Tibial nerve (tissue), 4 donors: ENCODE results near the gene C12orf50. TPM values are rescaled to one million over a fixed set of nuclear protein-coding genes. Genes with fewer than 3 reads are reported as not detected.
"Not testable (repeated sequence)": the region's sequence is repeated elsewhere in the genome, so short reads cannot be mapped to it uniquely, and the experiment has no call there.

Experiments
- DNase-seq, 2 donors: peaks; one replicate each; pipeline ENCODE4 v3.0.0-alpha.2; 2019; ENCODE audit warnings: low spot score in 2 of 2
- H3K27ac ChIP-seq, 4 donors: fragments of 200-600 bp; sonication (generic) in 3 of 4; one replicate each; pipeline ENCODE4 v1.5.1; 2017 to 2019; ENCODE audit warnings: mild to moderate bottlenecking in 1 of 4
- H3K27me3 ChIP-seq, 2 donors: fragments of 200-600 bp; sonication (generic) in 1 of 2; one replicate each; pipeline versions ENCODE4 v1.5.1 to v1.6.0; 2017 to 2019
- H3K36me3 ChIP-seq, 3 donors: fragments of 200-600 bp; sonication (generic); one replicate each; pipeline ENCODE4 v1.5.1; 2018 to 2019
- H3K4me1 ChIP-seq, 4 donors: fragments of 200-600 bp; sonication (generic) in 3 of 4; one replicate each; pipeline ENCODE4 v1.5.1; 2017 to 2019
- H3K4me3 ChIP-seq, 4 donors: fragments of 200-600 bp; sonication (generic) in 3 of 4; one replicate each; pipeline ENCODE4 v1.5.1; 2017 to 2019; ENCODE audit warnings: mild to moderate bottlenecking in 1 of 4, moderate library complexity in 1 of 4
- H3K9me3 ChIP-seq, 4 donors: fragments of 200-600 bp; sonication (generic) in 3 of 4; one replicate each; pipeline ENCODE4 v1.5.1; 2017 to 2019
- EP300 ChIP-seq, 2 donors: sonication (generic); formaldehyde crosslinking; IDR thresholded peaks; one replicate each; pipeline ENCODE4 v1.6.1; 2017; ENCODE audit warnings: antibody characterized with exemption in 2 of 2, mild to moderate bottlenecking in 1 of 2
- POLR2A ChIP-seq, 2 donors: fragments of 450-650 bp; IDR thresholded peaks; one replicate each; pipeline ENCODE4 v1.6.1; 2017; ENCODE audit warnings: antibody characterized with exemption in 2 of 2, mild to moderate bottlenecking in 2 of 2, moderate library complexity in 2 of 2
- WGBS, 2 donors: methylation state at CpG; one replicate each; pipeline ENCODE4 v1.1.5; 2018; 5-methylcytosine and 5-hydroxymethylcytosine counted together
- total RNA-seq, 4 donors: library from RNA; depleted of rRNA; stranded (reverse); fragments of >200 nt; gene quantifications; one replicate each; pipeline ENCODE4 v1.1.0, GENCODE V29; 2016
- TF ChIP-seq, protein P1 (sequence below), 5 experiments: fragments of 200-600 bp in 3 of 5; fragments of 450-650 bp in 2 of 5; sonication (generic) in 3 of 5; IDR thresholded peaks; one replicate each; pipeline ENCODE4 v1.5.1; 2016 to 2019; ENCODE audit warnings: antibody characterized with exemption in 5 of 5, mild to moderate bottlenecking in 3 of 5, moderate library complexity in 2 of 5

The C12orf50 gene
- total RNA-seq, 4 donors from 2014 or later, result 0.66 TPM; not detected in 3

DNA sequence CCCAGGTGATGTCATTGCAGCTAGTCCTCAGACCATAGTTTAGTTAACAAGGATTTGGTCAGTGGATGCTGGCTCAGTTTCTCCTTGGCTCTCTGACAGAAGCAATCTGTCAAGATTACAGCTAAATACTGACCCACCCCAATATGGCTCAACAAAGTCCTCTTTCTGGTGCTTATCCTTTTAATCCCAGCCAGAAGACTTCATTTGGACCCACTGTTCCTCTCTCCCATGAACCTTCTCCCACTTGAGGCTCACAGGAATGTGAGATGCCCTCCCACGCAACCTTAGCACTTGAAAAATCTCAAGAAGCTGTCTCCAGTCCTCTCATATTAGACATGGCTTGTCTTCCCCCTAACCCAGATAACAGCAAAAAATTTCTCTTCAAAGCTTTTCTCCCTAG lies 47.7 kb downstream of the C12orf50 start:
- no peaks in the 10 kb centered on the region for H3K27me3 ChIP-seq
- 72 to 82% methylated on average over 1 of the region's 1 CpG for WGBS, 2 donors
- no peaks in the 10 kb centered on the region for H3K4me1 ChIP-seq
- no peak for DNase-seq
- no peaks in the 10 kb centered on the region for H3K36me3 ChIP-seq
- H3K4me3 ChIP-seq, result no peak overlapping the region
- TF ChIP-seq, protein P1, sequence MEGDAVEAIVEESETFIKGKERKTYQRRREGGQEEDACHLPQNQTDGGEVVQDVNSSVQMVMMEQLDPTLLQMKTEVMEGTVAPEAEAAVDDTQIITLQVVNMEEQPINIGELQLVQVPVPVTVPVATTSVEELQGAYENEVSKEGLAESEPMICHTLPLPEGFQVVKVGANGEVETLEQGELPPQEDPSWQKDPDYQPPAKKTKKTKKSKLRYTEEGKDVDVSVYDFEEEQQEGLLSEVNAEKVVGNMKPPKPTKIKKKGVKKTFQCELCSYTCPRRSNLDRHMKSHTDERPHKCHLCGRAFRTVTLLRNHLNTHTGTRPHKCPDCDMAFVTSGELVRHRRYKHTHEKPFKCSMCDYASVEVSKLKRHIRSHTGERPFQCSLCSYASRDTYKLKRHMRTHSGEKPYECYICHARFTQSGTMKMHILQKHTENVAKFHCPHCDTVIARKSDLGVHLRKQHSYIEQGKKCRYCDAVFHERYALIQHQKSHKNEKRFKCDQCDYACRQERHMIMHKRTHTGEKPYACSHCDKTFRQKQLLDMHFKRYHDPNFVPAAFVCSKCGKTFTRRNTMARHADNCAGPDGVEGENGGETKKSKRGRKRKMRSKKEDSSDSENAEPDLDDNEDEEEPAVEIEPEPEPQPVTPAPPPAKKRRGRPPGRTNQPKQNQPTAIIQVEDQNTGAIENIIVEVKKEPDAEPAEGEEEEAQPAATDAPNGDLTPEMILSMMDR (IDR thresholded peaks at IDR 0.05), result no peak
- TF ChIP-seq EP300 (IDR thresholded peaks at IDR 0.05) (no peak), POLR2A (IDR thresholded peaks at IDR 0.05) (no peak)
- no peaks in the 10 kb centered on the region for H3K9me3 ChIP-seq
- H3K27ac ChIP-seq, result no peak overlapping the region

DNA sequence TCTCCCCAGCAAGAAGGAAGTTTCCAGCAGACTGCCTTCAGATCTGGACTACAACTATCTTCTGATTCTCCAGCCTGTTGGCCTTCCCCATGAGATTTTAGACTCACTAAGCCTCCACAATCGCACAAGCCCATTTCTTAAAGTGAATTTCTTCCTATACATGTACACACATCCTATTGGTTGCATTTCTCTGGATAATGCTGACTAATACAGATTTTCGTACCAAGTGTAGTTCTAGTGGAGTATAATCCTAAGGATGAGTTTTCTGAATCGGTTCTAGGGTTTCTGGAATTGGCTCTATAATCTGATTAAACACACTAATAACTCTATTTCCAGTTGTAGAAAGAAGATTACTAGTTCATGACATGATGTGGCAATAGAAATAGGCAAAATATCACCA lies 53.3 kb downstream of the C12orf50 start:
- Histone ChIP-seq H3K9me3 (no peaks in the 10 kb centered on the region), H3K36me3 (no peaks in the 10 kb centered on the region), H3K4me3 (no peak overlapping the region), H3K27me3 (no peaks in the 10 kb centered on the region), H3K4me1 (no peaks in the 10 kb centered on the region), H3K27ac (no peak overlapping the region)
- no peak for TF ChIP-seq EP300 (IDR thresholded peaks at IDR 0.05)
- TF ChIP-seq, protein P1 (IDR thresholded peaks at IDR 0.05), result no peak
- TF ChIP-seq POLR2A (IDR thresholded peaks at IDR 0.05), result no peak
- WGBS, 2 donors, result 89 to 91% methylated on average over 3 of the region's 3 CpGs
- no peak for DNase-seq

DNA sequence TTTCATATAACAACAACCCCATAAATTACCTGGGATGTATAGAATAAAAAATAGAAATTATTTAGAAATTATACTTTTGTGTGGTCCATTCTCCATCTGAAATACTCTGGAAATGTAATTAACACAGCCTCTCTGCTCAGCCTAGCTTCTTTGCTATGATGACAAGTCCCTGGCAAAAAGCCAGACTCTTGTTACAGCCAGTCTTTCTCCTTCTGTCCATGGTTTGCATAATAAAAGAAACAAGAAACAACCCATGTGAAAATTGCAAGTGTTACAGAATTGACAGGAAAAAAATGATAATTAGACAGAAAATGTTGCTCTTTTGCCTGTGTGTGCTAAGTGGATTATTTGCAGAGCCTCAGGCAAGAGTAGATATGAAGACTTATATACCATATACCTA lies 61.3 kb downstream of the C12orf50 start:
- Histone ChIP-seq H3K27ac (no peak overlapping the region), H3K9me3 (no peaks in the 10 kb centered on the region), H3K4me1 (no peaks in the 10 kb centered on the region), H3K27me3 (no peaks in the 10 kb centered on the region), H3K36me3 (no peaks in the 10 kb centered on the region), H3K4me3 (no peak overlapping the region)
- TF ChIP-seq POLR2A (IDR thresholded peaks at IDR 0.05) (no peak), EP300 (IDR thresholded peaks at IDR 0.05) (no peak)
- TF ChIP-seq, protein P1 (IDR thresholded peaks at IDR 0.05), result no peak
- no peak for DNase-seq

DNA sequence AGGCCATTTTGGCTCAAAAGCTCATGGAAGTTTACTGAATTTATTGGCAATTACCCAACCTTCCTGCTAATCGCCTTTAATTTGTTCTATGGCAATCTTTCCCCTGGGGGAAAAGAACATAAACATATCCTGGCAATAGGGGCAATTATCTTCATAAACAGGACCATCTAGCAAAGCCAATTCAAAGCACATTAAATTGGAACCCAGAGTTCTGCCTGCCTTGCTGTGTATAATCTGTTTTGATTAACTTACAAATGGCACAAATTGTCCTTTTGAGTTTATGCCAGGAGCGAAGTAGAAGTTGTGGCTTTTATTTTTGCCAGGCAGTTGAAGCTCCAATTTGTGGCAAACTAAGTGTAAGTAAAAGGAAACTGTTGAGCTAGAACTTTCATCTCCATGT lies 68.6 kb downstream of the C12orf50 start:
- no peak for TF ChIP-seq POLR2A (IDR thresholded peaks at IDR 0.05)
- no peak for TF ChIP-seq EP300 (IDR thresholded peaks at IDR 0.05)
- TF ChIP-seq, protein P1 (IDR thresholded peaks at IDR 0.05), result no peak
- Histone ChIP-seq H3K4me1 (no peaks in the 10 kb centered on the region), H3K4me3 (no peak overlapping the region), H3K27ac (no peak overlapping the region), H3K27me3 (no peaks in the 10 kb centered on the region), H3K9me3 (no peaks in the 10 kb centered on the region), H3K36me3 (no peaks in the 10 kb centered on the region)
- no peak for DNase-seq
- WGBS, 2 donors, result 42 to 55% methylated on average over 2 of the region's 2 CpGs

DNA sequence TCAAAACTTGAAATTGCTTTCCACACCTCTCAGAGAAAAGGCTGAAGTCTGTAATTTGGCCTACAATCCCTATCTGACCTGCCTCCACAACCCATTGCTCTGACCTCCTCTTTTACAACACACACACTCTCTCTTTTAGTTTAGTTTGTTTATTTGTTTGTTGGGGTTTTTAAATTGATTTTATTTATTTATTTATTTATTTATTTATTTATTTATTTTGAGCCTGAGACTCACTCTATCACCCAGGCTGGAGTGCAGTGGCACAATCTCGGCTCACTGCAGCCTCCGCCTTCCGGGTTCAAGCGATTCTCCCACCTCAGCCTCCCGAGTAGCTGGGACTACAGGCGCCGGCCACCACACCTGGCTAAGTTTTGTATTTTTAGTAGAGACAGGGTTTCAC lies 75.2 kb downstream of the C12orf50 start:
- DNase-seq, H3K9me3 ChIP-seq: not testable (repeated sequence)
- 94 to 97% methylated on average over 7 of the region's 7 CpGs for WGBS, 2 donors

DNA sequence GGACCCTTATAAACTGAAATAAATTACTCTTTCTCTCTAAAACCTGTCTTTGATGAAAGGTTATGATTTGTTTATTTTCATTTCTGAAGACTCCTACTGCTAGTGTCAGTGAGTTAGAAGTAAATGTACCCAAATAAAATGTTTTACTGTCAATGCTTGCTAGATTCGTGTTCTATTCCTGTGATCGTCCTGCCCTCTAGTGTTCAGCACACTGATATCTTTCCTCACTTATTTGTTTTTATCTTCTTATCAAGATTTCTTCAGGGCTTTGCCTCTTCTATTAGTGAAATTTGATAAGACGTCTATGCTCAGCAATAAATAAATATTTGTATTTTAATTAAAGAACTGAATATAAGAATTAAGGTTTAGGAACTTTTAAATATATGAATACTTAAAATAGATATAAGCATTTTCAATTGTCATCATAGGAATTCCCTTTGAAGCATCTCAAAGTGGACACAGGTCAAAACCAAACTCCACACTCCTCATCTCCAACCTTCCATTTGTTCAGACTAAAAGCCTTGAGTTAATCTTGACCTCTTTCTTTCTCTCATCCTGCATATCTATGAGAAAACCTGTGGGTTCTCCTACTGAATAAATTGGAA lies 75.8 kb downstream of the C12orf50 start:
- no peak overlapping the region for H3K4me3 ChIP-seq
- peaks cover 0 to 6% (median 0%) of the 10 kb centered on the region in 4 donors for H3K4me1 ChIP-seq
- whole genome bisulfite sequencing, 2 donors, result 1 to 3% methylated on average over 3 of the region's 3 CpGs
- no peaks in the 10 kb centered on the region for H3K36me3 ChIP-seq
- TF ChIP-seq EP300 (IDR thresholded peaks at IDR 0.05), result no peak
- TF ChIP-seq POLR2A (IDR thresholded peaks at IDR 0.05), result no peak
- TF ChIP-seq, protein P1 (IDR thresholded peaks at IDR 0.05), result peak; percentile 20 to 47 (median 44)
- DNase-seq, result peak in 1 of 2 donors; percentile 10
- H3K9me3 ChIP-seq, result no peaks in the 10 kb centered on the region
- H3K27me3 ChIP-seq, result no peaks in the 10 kb centered on the region
- H3K27ac ChIP-seq, result no peak overlapping the region

More for the DNA sequence above, 75.2 kb downstream of the C12orf50 start:
- not testable (repeated sequence) for H3K4me1 ChIP-seq, H3K27me3 ChIP-seq, H3K4me3 ChIP-seq, H3K27ac ChIP-seq, H3K36me3 ChIP-seq
